GM19467 (cell line): ENCODE data around the gene FAM98C.
"Not testable (repeated sequence)": the region's sequence is repeated elsewhere in the genome, so short reads cannot be mapped to it uniquely, and the experiment has no call there.

ENCODE experiments used
- ATAC-seq: cut with Tn5 transposase; IDR thresholded peaks from one replicate; pipeline ENCODE4 v1.9.1; 2021; ENCODE audit warnings: mild to moderate bottlenecking, moderate library complexity; ENCODE audit not compliant: unreplicated experiment

FAM98C gene

DNA sequence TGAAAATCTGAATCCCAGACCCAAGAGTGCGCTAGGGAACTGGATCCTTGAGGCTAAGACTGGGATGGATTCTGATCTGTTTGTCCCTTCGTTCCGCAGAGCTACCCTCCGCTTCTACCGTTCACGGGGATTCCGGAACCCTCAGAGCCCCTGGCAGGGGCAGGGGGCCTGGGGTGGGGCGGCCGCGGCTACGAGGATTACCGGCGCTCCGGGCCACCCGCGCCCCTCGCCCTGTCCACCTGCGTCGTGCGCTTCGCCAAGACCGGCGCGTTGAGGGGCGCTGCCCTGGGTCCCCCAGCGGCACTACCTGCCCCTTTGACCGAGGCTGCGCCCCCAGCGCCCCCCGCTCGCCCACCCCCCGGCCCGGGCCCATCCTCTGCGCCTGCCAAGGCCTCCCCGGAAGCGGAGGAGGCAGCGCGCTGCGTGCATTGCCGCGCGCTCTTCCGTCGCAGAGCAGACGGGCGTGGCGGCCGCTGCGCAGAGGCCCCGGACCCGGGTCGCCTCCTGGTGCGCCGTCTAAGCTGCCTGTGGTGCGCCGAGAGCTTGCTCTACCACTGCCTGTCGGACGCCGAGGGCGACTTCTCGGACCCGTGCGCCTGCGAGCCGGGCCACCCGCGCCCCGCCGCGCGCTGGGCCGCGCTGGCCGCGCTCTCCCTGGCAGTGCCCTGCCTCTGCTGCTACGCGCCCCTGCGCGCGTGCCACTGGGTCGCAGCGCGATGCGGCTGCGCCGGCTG is 7.3 kb upstream of the FAM98C start:
- ATAC-seq: no peak

DNA sequence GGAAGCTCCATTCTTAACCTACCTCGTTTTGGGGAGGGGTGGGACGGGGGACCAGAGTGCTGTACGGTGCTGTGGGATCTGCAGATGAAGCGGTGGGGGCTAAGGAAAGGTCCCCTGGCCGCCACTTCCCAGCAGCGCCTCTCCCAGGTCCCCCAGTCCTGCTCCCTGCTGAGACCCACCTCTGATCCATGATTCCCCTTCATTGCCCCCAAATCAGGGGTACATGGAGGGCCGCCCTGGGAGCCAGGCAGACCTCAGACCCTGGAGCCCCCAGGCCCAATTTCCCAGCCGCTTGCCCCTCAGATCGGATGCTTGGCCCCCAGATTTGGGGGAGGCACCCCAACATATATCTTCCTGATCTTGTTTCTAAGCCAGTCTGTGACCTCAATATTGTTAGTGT is 3.8 kb upstream of the FAM98C start:
- ATAC-seq: no peak

DNA sequence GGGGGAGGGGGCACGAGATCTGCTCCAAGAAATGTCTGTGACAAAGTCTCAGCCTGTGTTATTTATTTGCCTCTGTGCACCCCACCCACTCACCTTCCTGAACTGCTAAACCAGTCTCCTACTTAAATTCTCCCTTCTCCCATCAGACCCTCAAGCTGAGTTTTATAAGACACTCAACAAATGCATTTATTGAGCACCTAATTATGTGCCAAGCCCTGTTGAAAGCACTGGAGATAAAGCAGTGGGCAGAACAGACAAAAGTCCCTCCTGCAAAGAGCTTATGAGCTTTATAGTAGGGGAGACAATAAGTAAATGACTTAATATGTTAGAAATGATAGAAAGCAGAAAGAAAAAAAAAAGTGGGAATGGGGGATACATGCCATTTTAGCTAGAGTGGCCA is 3.4 kb upstream of the FAM98C start:
- no peak for ATAC-seq

DNA sequence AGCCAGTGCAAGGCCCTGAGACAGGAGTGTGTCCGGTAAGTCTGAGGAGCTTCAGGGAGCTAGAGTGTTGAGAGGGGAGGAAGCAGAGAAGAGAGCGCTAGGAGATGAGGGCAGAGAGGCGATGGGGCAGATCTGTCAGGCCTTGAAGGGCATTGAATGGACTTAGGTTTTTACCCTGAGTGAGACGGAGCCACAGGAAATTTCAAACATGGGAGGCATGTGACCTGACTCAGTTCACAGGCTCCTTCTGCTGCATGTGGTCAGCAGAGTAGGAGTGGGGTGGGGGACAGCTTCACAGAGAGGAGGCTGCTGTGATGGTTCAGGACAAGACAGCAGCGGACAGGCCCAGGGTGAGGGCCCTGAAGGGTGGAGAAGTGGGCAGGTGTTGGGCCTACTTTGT is 2.5 kb upstream of the FAM98C start:
- no peak for ATAC-seq

DNA sequence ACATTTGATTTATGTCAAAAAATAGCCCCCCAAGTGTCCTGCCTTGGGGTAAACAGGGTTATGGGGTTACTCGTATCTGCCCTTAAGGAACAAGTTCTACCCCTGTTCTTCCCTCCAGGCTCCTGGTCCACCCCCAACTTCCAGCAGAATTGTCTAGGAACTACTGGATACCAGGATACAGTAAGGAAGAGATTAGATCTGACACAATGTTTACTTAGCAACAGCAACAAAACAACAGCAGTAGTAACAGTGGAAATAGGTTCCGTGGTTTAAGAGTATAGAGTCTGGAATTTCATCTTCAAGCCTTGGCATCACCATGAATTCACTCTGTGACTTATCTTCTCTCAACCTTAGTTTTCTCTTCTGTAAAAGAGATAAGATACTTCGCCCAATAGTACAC is 1.7 kb upstream of the FAM98C start:
- ATAC-seq: no peak

DNA sequence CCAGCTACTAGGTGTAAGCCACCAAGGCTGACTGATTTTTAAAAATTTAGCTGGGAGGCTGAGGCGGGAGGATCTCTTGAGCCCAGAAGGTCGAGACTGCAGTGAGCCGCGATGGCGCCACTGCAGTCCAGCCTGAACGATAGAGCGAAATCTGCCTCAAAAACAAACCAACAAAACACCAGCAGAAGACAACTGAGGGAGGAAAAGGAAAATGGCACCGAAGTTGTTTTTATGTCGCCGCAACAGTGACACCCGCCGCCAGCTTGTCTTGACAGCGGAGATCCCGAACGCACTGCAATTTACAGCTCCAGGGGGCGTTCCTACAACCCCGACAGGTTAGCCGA is 298 bp upstream of the FAM98C start:
- ATAC-seq: no peak

DNA sequence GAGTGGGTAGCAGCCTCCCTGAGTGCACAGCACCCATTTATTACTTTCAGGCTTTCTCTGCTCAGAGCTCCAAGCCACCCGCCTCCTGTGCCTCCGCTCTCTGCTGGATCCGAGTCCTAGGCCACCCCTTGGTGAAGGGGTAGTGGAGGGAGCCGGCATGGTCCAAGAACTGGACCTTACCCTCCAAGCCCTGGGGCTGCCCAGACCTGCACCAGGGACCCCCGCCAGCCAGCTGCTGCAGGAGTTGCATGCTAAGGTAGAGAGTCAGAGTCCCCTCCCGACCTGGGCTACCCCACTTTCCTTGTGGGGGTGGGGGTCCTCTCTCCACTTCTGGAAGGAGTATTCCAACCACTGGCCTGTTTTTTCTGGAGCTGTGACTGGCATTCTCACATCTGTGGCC is 2.0 kb downstream of the FAM98C start:
- no peak for ATAC-seq

DNA sequence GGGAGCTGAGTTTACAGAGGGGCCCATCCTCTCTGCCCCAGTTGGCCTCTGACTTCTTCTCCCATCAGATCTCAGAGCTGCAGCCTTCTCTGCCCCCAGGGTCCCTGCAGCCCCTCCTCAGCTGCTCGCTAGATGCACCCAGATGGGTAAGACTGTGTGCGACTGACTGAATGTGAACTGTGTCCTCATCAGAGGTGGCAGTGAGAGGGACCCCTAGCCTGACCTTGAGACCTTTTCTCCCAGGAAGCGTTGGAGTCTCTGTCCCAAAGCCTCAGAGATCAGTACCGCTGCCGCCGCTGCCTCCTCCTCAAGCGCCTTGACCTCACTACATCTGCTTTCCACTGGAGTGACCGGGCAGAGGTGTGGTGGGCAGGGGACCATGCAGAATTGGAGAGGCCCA is 2.4 kb downstream of the FAM98C start:
- no peak for ATAC-seq

DNA sequence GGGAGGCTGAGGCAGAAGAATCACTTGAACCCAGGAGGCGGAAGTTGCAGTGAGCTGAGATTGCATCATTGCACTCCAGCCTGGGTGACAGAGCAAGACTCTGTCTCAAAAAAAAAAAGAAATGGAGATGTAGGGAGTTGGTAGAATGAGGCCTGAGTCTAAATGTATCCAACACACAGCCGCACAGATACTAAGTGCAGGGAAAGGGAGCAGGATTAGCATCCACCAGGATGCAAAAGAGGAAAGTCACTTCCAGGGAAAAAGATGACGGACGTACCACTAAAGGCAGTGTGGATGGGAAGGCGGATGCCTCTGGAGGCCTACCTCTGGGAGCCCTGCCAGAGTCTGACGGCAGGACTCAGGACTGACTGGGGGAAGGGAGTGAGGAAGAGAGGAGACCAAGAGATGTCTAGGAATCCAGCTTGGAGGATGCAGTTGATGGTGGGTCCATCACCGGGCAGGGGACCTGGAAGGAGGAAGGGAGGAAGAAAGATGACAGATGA is 6.8 kb downstream of the FAM98C start:
- no peak for ATAC-seq

DNA sequence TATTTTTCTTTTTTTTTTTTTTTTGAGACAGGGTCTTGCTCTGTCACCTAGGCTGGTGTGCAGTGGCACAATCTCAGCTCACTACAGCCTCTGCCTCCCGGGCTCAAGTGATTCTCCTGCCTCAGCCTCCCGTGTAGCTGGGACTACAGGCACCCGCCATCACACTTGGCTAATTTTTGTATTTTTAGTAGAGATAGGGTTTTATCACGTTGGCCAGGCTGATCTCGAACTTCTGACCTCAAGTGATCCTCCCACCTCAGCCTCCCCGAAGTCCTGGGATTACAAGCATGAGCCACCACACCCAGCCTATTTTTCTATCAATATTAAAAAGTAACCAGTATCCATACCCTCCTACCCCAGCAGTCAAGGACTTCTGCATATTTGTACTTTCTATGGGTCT is 7.5 kb downstream of the FAM98C start:
- ATAC-seq: not testable (repeated sequence)

DNA sequence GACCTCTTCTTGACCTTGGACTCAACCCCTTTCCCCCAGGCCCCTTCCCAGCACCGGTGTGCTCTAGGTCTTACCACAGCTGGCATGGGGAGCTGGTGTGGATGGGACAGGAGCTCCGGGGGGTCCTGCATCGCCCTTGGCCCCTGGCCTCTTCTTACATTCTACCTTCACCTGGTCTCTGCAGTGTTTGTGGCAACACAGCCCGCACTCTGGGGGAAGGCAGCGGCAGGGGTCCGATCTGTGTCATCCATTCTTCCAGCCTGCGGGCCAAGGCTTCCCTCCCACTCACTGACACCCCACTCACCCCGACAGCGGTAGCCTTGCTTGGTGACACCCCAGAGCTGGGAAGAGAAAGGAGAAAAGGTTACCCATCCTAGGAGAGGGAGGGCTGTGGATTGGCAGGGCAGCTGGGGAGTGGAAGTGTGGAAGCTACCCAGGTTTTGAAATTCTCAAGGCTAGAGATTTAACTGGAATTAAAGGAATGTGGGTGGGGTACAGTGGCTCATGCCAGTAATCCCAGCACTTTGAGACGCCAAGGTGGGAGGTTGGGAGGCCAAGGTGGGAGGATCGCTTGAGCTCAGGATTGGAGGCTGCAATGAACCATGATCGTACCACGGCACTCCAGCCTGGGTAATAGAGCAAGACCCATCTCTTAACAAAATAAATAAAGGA is 8.3 kb downstream of the FAM98C start:
- no peak for ATAC-seq

DNA sequence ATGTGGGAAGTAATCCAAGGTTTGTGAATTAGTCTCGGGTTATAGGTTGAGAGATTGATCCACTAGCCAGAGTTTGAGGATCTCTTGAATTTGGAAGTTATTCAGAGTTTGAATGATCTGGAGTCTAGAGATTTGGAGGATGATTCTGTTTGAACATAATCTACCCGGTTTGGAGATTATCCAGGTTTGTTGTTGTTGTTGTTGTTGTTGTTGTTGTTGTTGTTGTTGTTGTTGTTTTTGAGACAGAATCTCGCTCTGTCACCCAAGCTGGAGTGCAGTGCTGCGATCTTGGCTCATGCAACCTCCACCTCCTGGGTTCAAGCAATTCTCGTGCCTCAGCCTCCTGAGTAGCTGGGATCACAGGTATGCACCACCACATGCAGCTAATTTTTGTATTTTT is 9.0 kb downstream of the FAM98C start:
- not testable (repeated sequence) for ATAC-seq

DNA sequence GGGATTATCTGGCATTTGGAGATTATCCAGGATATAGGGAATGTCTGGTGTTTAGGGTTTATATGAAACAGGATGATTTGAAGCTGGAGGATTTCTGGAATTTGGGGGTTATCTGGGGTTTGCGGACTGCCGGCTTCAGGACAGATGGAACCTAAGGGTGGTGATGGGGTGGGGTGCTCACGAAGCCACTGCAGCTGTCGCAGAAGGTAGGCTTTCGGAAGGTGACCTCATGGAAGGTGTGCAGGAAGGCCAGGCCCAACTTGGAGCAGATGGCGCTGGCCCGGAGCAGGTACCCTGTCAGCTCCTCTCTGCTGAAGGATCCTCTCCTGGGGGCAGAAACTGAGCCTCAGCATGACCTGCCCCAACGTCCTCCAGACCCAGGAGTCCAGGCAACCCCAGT is 9.6 kb downstream of the FAM98C start:
- no peak for ATAC-seq

DNA sequence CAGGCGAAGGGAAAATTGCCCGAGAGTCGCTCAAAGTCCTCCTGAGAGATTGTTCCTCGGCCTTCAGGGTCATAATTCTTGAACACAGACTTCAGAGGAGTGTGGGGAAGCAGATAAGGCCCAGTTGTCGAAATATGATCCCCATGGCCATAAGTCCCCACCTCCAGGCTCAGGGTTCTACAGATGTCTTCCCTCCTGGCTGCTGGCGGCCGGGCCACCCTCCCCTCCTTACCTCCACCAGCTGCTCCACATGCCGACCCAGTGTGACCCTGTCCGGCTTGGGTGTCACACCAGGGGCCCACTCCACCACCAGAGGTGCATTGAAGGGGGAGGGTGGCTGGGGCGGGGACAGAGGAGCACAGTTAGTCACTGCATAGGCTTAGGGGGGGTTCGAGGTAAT is 10.1 kb downstream of the FAM98C start:
- ATAC-seq: no peak

DNA sequence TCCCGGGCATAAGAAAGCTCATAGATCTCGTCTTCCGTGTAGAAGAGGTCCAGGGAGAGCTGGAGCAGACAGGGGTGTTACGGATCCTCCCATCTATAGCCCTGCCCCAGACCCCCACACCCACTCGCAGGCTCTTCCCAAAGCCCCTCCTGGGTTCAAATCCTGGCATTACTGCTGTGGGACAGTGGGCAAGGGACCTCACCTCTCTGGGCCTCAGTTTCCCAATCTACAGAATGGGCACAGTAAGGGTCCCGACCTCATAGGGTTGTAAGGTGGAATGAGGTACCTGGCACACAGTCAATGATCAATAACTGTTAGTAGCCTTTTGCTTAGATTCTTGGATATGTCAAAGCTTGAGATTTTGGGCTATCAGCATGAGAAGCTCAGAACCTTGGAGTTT is 10.5 kb downstream of the FAM98C start:
- ATAC-seq: no peak

DNA sequence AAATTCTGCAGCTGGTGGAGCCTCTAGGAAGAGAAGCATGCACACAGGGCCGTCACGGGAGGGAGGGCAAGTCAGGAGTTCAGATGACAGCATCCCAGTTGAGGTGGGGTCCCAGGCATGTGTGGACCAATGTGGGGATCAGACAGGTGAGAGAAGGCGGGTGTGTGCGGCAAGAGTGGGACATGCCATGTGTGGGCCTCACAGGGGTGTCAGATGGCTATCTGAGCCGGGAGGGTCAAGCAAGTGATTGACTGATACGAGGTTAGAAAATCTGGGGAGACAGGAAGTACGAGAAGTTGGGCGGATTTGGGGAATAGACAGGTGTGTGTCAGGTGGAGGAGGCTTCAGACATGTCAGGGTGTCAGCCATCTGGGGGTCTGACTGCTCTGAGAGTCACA is 14.3 kb downstream of the FAM98C start:
- no peak for ATAC-seq

DNA sequence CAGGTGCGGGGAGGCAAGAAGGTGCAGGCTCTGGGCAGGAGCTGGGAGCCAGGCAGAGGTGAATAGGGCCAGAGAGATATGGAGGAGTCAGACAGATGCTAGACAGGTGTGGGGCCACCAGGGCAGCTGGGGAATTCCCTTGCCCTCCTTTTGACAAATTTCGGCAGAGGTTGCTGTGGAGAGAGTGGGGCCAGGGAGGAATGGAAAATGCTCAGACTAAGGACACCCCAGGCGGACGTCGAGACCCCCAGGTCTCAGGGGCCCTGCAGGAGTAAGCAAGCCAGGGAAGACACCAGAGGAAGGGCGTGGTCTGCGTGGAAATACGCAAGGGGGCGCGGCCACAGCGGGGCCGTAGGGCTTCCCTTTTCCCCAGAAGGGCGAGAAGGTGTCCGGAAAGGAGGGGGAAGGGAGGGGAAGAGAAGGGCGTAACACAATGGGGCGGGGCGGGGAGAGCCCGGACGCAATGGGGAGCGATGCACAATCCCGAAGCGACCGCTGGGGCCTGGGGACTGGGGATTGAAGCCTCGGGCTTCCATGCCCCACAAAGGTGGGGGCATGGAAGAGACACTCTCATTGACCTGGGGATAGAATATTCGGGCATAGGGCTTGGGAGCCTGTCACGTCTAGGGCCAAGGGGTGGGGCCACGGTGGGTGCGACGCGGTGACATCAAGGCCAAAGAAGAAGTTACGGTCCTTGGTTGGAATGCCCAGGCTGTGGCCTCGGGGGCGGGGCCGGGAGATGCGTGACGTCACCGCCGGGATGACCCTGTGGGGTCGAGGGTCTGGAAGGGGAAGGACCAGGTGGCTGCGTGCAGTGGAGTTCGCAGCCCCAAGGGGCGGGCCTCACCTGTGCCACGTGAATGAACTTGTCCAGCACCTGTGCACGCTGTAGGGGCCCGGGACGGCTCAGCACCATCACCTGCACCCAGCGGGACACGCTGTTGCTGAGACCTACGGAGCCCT is 14.9 kb downstream of the FAM98C start:
- ATAC-seq: no peak

DNA sequence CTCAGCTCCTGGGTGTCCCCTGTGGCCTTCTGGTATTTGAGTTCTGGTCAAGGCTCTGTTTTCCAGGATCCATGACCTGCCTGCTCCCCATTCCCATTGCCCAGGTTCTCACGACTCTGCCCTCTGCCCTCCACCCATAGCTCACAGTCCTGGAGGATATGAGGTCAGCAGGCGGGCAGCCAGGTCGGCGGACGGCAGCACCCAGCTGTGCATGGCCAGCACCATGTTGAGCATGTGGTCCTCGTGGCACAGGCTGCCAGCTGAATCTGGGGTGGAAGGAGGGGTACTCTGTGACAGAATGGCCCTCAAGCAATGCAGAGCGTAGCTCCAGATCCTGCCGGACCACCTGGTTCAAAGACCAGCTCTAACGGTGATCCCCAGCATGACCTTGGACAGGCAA is 18.0 kb downstream of the FAM98C start:
- no peak for ATAC-seq

DNA sequence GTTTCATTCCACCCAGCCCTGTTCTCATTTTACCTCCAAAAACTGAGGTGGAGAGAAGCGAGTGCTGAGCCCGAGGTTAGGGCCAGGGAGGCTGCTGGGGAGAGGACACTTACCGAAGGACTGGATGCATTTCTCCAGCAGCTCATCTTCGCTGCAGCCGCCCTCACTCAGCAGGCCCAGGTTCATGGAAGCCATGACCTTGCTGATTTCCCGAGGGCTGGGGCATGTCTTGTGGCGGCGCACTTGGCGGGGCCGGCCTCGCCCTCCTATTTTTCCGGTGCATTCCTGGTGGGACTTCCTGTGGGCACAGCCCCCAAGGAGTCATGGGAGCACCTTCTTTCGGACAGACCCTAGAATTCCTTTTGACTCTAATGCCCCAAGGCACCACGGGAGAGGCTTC is 19.0 kb downstream of the FAM98C start:
- no peak for ATAC-seq

DNA sequence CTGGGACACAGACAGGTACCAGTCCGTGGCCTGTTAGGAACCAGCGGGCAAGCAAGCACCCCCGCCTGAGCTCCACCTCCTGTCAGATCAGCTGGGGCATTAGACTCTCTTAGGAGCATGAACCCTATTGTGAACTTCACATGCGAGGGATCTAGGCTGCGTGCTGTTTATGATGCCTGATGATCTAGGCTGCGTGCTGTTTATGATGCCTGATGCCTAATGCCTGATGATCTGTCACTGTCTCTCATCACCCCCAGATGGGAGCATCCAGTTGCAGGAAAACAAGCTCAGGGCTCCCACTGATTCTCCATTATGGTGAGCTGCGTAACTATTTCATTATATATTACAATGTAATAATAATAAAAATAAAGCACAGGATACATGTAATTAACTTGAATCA is 19.5 kb downstream of the FAM98C start:
- ATAC-seq: no peak

DNA sequence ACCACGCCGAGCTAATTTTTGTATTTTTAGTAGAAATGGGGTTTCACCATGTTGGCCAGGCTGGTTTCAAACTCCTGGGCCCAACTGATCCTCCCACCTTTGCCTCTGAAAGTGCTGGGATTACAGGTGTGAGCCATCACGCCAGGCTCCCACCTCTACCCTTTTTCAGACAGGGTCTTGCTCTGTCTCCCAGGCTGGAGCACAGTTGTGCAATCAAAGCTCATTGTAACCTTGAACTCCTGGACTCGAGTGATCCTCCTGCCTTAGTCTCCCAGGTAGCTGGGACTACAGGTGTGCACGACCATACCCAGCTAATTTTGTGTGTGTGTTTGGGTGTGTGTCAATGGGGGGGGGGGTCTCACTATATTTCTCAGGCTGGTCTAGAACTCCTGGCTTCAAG is 21.4 kb downstream of the FAM98C start:
- ATAC-seq: no peak
